ENCODE measurements around the gene TMEM181. TPM values are rescaled to one million over a fixed set of nuclear protein-coding genes. Genes with fewer than 3 reads are reported as not detected.

TMEM181 gene
- total RNA-seq, 1 experiment from 2014 or later = 31.6 TPM

DNA sequence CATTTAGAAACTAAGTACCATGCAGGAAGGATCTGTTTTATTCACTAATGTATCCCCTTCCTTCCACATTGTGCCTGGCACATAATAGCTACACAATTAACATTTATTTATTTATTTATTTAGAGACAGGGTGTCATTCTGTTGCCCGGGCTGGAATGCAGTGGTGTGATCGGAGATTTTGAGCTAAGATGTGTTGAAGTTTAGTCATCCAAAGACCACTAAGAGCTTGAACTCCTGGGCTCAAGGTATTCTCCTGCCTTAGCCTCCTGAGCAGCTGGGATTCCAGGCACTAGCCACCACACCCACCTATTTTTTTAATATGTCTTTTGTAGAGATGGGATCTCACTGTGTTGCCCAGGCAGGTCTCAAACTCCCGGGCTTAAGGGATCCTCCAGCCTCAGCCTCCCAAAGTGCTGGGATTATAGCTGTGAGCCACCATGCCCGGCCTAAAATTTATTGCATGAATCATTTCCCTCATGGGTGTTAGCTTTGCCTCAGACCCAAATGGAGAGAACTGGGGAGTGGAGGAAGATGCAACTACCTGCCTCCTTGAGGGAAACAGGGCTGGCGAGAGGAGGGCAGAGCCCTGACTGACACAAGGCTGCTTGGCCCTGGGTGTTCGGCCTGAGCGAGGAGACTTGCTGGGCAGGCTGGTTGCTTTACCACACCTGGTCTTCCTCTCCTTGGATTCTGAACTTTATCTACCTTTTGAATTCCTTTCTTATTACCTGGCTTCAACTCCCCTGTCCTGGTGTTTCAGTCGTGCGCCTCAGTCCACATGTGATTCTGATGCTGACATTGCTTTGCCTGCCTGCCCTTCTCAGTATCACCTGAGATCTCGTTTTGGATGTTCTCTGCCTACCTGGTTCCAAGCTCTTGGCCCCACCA is 86.4 kb downstream of the TMEM181 start:
- DNase-seq (ENCODE audit: low spot score) = no peak
- peaks cover 24% of the 10 kb centered on the region for H3K4me1 ChIP-seq (ENCODE audit: insufficient read depth, low read length, poor library complexity, severe bottlenecking)
- ChIA-PET CTCF (interaction anchor here (0.6 kb wide), 1 partner anchor 432 kb away, joined by 3 read pairs; no protein-coding TSS in a partner anchor), POLR2A (ENCODE audit: low non-redundant PET) (no interaction called here)
- H3K27me3 ChIP-seq (replicated peaks; ENCODE audit: insufficient read depth, low read depth, low read length, poor library complexity) = no peaks in the 10 kb centered on the region
- H3K9me3 ChIP-seq (ENCODE audit: low read depth, low read length, poor library complexity, severe bottlenecking) = no peaks in the 10 kb centered on the region
- no peaks in the 10 kb centered on the region for H3K36me3 ChIP-seq (ENCODE audit: insufficient read depth, low read length, poor library complexity, severe bottlenecking)
- H3K27ac ChIP-seq (ENCODE audit: low read depth, low read length, poor library complexity, severe bottlenecking) = no peak overlapping the region
- TF ChIP-seq, protein P1, sequence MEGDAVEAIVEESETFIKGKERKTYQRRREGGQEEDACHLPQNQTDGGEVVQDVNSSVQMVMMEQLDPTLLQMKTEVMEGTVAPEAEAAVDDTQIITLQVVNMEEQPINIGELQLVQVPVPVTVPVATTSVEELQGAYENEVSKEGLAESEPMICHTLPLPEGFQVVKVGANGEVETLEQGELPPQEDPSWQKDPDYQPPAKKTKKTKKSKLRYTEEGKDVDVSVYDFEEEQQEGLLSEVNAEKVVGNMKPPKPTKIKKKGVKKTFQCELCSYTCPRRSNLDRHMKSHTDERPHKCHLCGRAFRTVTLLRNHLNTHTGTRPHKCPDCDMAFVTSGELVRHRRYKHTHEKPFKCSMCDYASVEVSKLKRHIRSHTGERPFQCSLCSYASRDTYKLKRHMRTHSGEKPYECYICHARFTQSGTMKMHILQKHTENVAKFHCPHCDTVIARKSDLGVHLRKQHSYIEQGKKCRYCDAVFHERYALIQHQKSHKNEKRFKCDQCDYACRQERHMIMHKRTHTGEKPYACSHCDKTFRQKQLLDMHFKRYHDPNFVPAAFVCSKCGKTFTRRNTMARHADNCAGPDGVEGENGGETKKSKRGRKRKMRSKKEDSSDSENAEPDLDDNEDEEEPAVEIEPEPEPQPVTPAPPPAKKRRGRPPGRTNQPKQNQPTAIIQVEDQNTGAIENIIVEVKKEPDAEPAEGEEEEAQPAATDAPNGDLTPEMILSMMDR (conservative IDR thresholded peaks at IDR 0.05; ENCODE audit: low read depth, low read length) = no peak
- TF ChIP-seq EZH2 (IDR thresholded peaks at IDR 0.05; ENCODE audit: borderline replicate concordance, low read depth, low read length, poor library complexity, severe bottlenecking) = no peak
- no peak overlapping the region for H3K4me3 ChIP-seq (ENCODE audit: low read depth, low read length, poor library complexity, severe bottlenecking)
- BruUV-seq (replicated peaks) = no TSS peak
- intact Hi-C loops (cut with micrococcal nuclease; ENCODE audit: unreplicated experiment) = no loop called here

DNA sequence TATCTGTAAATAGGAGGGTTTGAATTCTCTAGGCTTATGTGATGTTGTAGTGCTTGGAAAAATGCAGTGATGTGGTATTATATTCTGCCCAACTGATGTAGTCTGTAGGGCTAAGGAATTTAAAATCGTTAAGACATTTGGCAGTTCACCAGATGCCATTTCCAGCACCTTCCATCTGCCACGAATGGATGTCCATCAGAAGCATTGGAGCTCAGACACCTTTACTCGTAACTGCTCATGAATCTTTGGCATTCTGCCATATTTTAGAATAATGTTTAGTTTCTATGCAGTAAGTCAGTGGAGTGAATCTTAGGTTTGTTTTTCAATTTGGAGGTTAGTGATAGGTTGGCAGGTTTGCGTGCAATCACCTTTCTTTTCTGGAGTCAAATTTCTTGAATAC is 87.6 kb downstream of the TMEM181 start:
- intact Hi-C loops (cut with micrococcal nuclease; ENCODE audit: unreplicated experiment) = no loop called here
- no TSS peak for BruUV-seq (replicated peaks)
- H3K27ac ChIP-seq (ENCODE audit: low read depth, low read length, poor library complexity, severe bottlenecking) = no peak overlapping the region

DNA sequence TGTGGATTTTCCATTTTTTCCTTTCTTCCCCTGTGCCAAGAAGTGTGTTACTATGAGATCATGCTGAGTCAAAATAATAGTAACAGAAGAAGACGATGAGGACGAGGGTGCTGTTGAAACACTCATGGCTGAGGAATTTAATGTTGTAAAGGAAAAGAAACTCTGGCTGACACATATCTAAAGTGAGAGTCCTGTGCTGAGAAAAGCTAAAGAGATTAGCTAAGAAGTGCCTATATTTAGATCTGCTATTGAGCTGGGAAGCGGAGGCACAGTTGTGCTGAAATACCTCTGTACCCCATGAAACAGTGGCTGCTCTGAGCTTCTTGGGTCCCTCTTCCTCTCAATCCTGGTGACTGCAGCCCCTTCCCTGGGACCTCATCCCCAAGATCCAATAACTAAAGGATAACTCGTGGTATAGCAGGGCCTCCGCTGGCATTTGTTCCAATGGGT is 88.8 kb downstream of the TMEM181 start:
- CTCF ChIA-PET = no interaction called here
- TF ChIP-seq, protein P1 (conservative IDR thresholded peaks at IDR 0.05; ENCODE audit: low read depth, low read length) = no peak
- POLR2A ChIA-PET (ENCODE audit: low non-redundant PET) = no interaction called here
- intact Hi-C loops (cut with micrococcal nuclease; ENCODE audit: unreplicated experiment) = no loop called here
- H3K27me3 ChIP-seq (replicated peaks; ENCODE audit: insufficient read depth, low read depth, low read length, poor library complexity) = no peaks in the 10 kb centered on the region
- peaks cover 10% of the 10 kb centered on the region for H3K4me1 ChIP-seq (ENCODE audit: insufficient read depth, low read length, poor library complexity, severe bottlenecking)
- no peaks in the 10 kb centered on the region for H3K36me3 ChIP-seq (ENCODE audit: insufficient read depth, low read length, poor library complexity, severe bottlenecking)
- no peak for DNase-seq (ENCODE audit: low spot score)
- BruUV-seq (replicated peaks) = no TSS peak
- H3K27ac ChIP-seq (ENCODE audit: low read depth, low read length, poor library complexity, severe bottlenecking) = no peak overlapping the region
- H3K4me3 ChIP-seq (ENCODE audit: low read depth, low read length, poor library complexity, severe bottlenecking) = no peak overlapping the region
- no peaks in the 10 kb centered on the region for H3K9me3 ChIP-seq (ENCODE audit: low read depth, low read length, poor library complexity, severe bottlenecking)

More for the DNA sequence above, 87.6 kb downstream of the TMEM181 start:
- no peak for TF ChIP-seq EZH2 (IDR thresholded peaks at IDR 0.05; ENCODE audit: borderline replicate concordance, low read depth, low read length, poor library complexity, severe bottlenecking)
- TF ChIP-seq, protein P1 (conservative IDR thresholded peaks at IDR 0.05; ENCODE audit: low read depth, low read length) = no peak
- POLR2A ChIA-PET (ENCODE audit: low non-redundant PET) = no interaction called here
- no peak overlapping the region for H3K4me3 ChIP-seq (ENCODE audit: low read depth, low read length, poor library complexity, severe bottlenecking)
- no peak for DNase-seq (ENCODE audit: low spot score)
- no peaks in the 10 kb centered on the region for H3K9me3 ChIP-seq (ENCODE audit: low read depth, low read length, poor library complexity, severe bottlenecking)
- peaks cover 20% of the 10 kb centered on the region for H3K4me1 ChIP-seq (ENCODE audit: insufficient read depth, low read length, poor library complexity, severe bottlenecking)
- H3K36me3 ChIP-seq (ENCODE audit: insufficient read depth, low read length, poor library complexity, severe bottlenecking) = no peaks in the 10 kb centered on the region
- no peaks in the 10 kb centered on the region for H3K27me3 ChIP-seq (replicated peaks; ENCODE audit: insufficient read depth, low read depth, low read length, poor library complexity)
- CTCF ChIA-PET = no interaction called here
